HG02759 (cell line): ENCODE data around the gene DDO.
"Not testable (repeated sequence)": the region's sequence is repeated elsewhere in the genome, so short reads cannot be mapped to it uniquely, and the experiment has no call there.

Experiments
- ATAC-seq: cut with Tn5 transposase; IDR thresholded peaks from one replicate; pipeline ENCODE4 v1.9.1; 2021; ENCODE audit warnings: mild to moderate bottlenecking, moderate library complexity; ENCODE audit not compliant: unreplicated experiment

DDO gene

GRCh38 chr6:110369066-110369465 lies 46.3 kb downstream of the DDO start:
- no peak for ATAC-seq

- ATAC-seq = no peak
Observed at GRCh38 chr6:110368284-110368683, 47.1 kb downstream of the DDO start.

GRCh38 chr6:110367825-110368224 lies 47.5 kb downstream of the DDO start:
- ATAC-seq = no peak

GRCh38 chr6:110366975-110367374 lies 48.4 kb downstream of the DDO start:
- no peak for ATAC-seq

GRCh38 chr6:110366256-110366655 lies 49.1 kb downstream of the DDO start:
- no peak for ATAC-seq

GRCh38 chr6:110364364-110365105 lies 50.8 kb downstream of the DDO start:
- ATAC-seq = no peak

GRCh38 chr6:110363748-110364147 lies 51.6 kb downstream of the DDO start:
- no peak for ATAC-seq

GRCh38 chr6:110360676-110361075 lies 54.7 kb downstream of the DDO start:
- ATAC-seq = no peak

- no peak for ATAC-seq
Observed at GRCh38 chr6:110359556-110359955, 55.8 kb downstream of the DDO start.

GRCh38 chr6:110358553-110359160 lies 56.7 kb downstream of the DDO start:
- ATAC-seq = no peak

GRCh38 chr6:110357664-110358552 lies 57.5 kb downstream of the DDO start, which contains the start of gene METTL24:
Gene METTL24 (minus strand): TSS chr6:110358349. CDS start chr6:110358272, 77 bp downstream.
- no peak for ATAC-seq

- no peak for ATAC-seq
Observed at GRCh38 chr6:110357298-110357663, 58.1 kb downstream of the DDO start.

GRCh38 chr6:110356778-110357177 lies 58.6 kb downstream of the DDO start:
- ATAC-seq = no peak

GRCh38 chr6:110355727-110356126 lies 59.6 kb downstream of the DDO start:
- no peak for ATAC-seq

GRCh38 chr6:110355022-110355421 lies 60.4 kb downstream of the DDO start:
- ATAC-seq = no peak

GRCh38 chr6:110354153-110354552 lies 61.2 kb downstream of the DDO start:
- no peak for ATAC-seq

- no peak for ATAC-seq
Observed at GRCh38 chr6:110353457-110354001, 61.8 kb downstream of the DDO start.

GRCh38 chr6:110352563-110353262 lies 62.7 kb downstream of the DDO start:
- ATAC-seq = no peak

GRCh38 chr6:110351986-110352385 lies 63.4 kb downstream of the DDO start:
- no peak for ATAC-seq

GRCh38 chr6:110351546-110351945 lies 63.8 kb downstream of the DDO start:
- ATAC-seq = no peak

GRCh38 chr6:110350593-110350992 lies 64.8 kb downstream of the DDO start:
- ATAC-seq = not testable (repeated sequence)
